ENCODE results near the gene PRPF39.

PRPF39 gene

DNA sequence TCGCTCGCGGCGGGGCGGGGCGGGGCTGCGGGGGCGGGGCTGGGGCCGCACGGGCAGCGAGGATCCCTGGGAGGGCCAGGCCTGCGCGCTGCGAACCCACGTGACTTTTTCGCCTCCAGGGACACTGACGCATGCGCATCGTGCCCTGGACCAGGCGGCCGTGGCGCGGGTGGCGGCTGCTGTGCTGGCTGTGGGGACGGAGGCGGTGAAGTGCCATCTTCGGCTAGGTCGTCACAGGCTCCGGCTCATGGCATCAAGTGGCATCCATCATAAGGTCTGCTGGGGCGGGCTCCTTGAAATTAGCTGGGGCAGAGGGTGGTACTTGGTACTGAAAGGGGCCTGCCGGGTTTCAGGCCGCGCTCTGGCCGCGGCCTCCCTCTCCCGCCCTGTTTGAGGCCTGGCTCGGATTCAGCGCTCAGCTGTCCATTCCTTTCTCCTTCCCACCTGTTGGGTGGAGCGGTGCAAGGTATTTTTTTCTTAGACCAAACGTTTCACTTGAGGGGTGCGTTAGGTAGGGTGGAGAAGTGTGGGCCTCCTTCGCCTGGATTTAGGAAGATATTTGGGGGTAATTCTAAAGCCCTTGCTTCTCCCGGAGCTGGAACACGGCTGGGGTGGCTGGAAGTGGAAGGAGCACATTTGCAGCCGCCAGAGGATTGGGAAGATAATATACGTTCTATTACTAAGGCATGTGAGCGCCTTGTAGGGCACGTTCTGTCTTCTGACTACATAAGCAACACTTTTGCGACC lies at the start of gene PRPF39:
Gene PRPF39, plus strand, starts transcription at position 141 of the 747 bp plus-strand sequence. CDS start 11,124 bp downstream, outside the sequence.
- peak; percentile 91 for DNase-seq (ENCODE audit: low read depth)
- H3K4me3 ChIP-seq (ENCODE audit: low read depth, low read length): peak within 1 kb of the TSS; percentile 93
- no peak for TF ChIP-seq CTCF (conservative IDR thresholded peaks at IDR 0.05; ENCODE audit: low read depth, low read length)

GRCh38 chr14:45034730-45035129 lies 49.2 kb upstream of the PRPF39 start:
- no peak overlapping the region for H3K4me3 ChIP-seq (ENCODE audit: low read depth, low read length)
- DNase-seq (ENCODE audit: low read depth): no peak
- no peak for TF ChIP-seq CTCF (conservative IDR thresholded peaks at IDR 0.05; ENCODE audit: low read depth, low read length)

- H3K4me3 ChIP-seq (ENCODE audit: low read depth, low read length): no peak overlapping the region
- no peak for DNase-seq (ENCODE audit: low read depth)
- TF ChIP-seq CTCF (conservative IDR thresholded peaks at IDR 0.05; ENCODE audit: low read depth, low read length): no peak
These were observed 45.7 kb upstream of the PRPF39 start for GRCh38 chr14:45038256-45038655.

GRCh38 chr14:45038865-45039264 lies 45.1 kb upstream of the PRPF39 start:
- H3K4me3 ChIP-seq (ENCODE audit: low read depth, low read length): no peak overlapping the region
- DNase-seq (ENCODE audit: low read depth): no peak
- TF ChIP-seq CTCF (conservative IDR thresholded peaks at IDR 0.05; ENCODE audit: low read depth, low read length): no peak

DNA sequence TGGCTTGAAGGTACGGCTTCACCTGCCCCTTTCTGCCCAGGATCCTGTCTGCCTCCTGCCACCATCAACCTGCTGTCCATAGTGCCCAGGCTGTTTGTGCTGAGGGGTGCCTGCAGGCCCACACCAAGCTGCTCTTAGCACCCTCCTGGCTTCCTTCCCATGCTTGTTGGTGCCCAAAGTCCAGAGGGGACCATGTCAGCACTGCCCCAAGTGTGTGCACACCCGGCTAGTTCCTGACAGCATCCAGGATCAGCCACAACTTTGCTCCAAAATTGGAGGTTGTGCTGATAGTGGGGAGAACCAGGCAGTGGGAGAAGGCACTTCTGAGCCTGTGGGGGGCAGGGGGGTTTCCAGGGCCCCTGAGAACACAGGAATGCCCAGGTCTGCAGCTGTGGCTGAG lies 44.5 kb upstream of the PRPF39 start:
- no peak for DNase-seq (ENCODE audit: low read depth)
- H3K4me3 ChIP-seq (ENCODE audit: low read depth, low read length): no peak overlapping the region
- TF ChIP-seq CTCF (conservative IDR thresholded peaks at IDR 0.05; ENCODE audit: low read depth, low read length): no peak

- no peak for DNase-seq (ENCODE audit: low read depth)
- TF ChIP-seq CTCF (conservative IDR thresholded peaks at IDR 0.05; ENCODE audit: low read depth, low read length): no peak
- no peak overlapping the region for H3K4me3 ChIP-seq (ENCODE audit: low read depth, low read length)
These were observed 42.3 kb upstream of the PRPF39 start for GRCh38 chr14:45041641-45042040.

GRCh38 chr14:45044638-45045037 lies 39.3 kb upstream of the PRPF39 start:
- H3K4me3 ChIP-seq (ENCODE audit: low read depth, low read length): no peak overlapping the region
- DNase-seq (ENCODE audit: low read depth): no peak
- no peak for TF ChIP-seq CTCF (conservative IDR thresholded peaks at IDR 0.05; ENCODE audit: low read depth, low read length)
